ENCODE measurements around the gene DMKN.

The DMKN gene, protein sequence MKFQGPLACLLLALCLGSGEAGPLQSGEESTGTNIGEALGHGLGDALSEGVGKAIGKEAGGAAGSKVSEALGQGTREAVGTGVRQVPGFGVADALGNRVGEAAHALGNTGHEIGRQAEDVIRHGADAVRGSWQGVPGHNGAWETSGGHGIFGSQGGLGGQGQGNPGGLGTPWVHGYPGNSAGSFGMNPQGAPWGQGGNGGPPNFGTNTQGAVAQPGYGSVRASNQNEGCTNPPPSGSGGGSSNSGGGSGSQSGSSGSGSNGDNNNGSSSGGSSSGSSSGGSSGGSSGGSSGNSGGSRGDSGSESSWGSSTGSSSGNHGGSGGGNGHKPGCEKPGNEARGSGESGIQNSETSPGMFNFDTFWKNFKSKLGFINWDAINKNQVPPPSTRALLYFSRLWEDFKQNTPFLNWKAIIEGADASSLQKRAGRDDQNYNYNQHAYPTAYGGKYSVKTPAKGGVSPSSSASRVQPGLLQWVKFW

DNA sequence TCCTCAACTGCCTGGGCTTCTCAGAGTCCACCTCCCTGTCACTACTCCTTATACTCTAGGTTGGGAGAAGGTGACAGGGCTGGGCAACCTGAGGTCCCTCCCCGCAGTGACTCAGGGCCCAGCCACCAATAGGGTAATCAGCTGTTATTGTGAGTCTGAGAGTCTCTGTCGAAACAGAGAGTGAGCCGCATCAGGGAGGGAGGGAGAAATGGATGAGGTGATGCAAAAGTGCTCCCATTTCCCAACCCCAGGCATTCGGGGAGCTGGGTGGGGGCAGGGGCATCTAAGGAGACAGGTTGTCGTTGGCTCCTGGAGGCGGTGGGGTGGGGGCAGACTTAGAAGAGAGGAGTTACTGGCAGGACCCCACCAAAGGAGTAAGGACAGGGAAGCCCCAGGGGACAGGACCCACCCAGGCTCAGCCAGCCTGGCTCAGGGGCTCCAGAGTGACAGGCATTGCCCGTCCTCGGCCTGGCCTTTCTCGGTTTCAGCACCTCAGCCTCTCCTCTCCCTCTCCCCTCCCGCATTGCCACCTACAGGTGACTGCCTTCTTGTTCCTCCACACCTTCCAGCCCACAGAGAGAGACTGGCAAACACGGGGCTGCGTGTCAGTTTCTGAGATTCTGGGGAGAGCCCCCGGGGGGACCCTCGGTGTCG lies at the start of gene DMKN:
TSS of gene DMKN (minus strand) at position 22 of the 654 bp plus-strand sequence. CDS start 174 bp downstream, outside the sequence.
- H3K27ac ChIP-seq = no peak within 1 kb of the TSS
- no peak for DNase-seq (ENCODE audit: low read depth, low spot score)
- H3K9me3 ChIP-seq (ENCODE audit: low read depth, low read length) = no peaks in the 10 kb centered on the region
- H3K36me3 ChIP-seq (ENCODE audit: insufficient read depth, low read length) = no peaks in the 10 kb centered on the region
- no peak within 1 kb of the TSS for H3K9ac ChIP-seq (ENCODE audit: insufficient read length)
- no peak within 1 kb of the TSS for H3K4me3 ChIP-seq
- TF ChIP-seq POLR2AphosphoS5 (IDR thresholded peaks at IDR 0.05; ENCODE audit: borderline replicate concordance, low read depth, low read length) (no peak), EZH2 (IDR thresholded peaks at IDR 0.05) (no peak), FOXP2 (optimal IDR thresholded peaks at IDR 0.05; ENCODE audit: control extremely low read depth, extremely low read length, insufficient read depth) (no peak)

- Histone ChIP-seq H3K4me3 (no peak overlapping the region), H3K27ac (no peak overlapping the region), H3K9me3 (ENCODE audit: low read depth, low read length) (no peaks in the 10 kb centered on the region), H3K36me3 (ENCODE audit: insufficient read depth, low read length) (no peaks in the 10 kb centered on the region), H3K9ac (ENCODE audit: insufficient read length) (no peak overlapping the region)
- DNase-seq (ENCODE audit: low read depth, low spot score) = no peak
- TF ChIP-seq POLR2AphosphoS5 (IDR thresholded peaks at IDR 0.05; ENCODE audit: borderline replicate concordance, low read depth, low read length) (no peak), FOXP2 (optimal IDR thresholded peaks at IDR 0.05; ENCODE audit: control extremely low read depth, extremely low read length, insufficient read depth) (no peak), EZH2 (IDR thresholded peaks at IDR 0.05) (no peak)
Measured at GRCh38 chr19:35562776-35563175, 49.3 kb upstream of the DMKN start.

GRCh38 chr19:35562336-35562735 lies 48.9 kb upstream of the DMKN start:
- H3K27ac ChIP-seq = no peak overlapping the region
- DNase-seq (ENCODE audit: low read depth, low spot score) = no peak
- no peak overlapping the region for H3K9ac ChIP-seq (ENCODE audit: insufficient read length)
- TF ChIP-seq EZH2 (IDR thresholded peaks at IDR 0.05) (no peak), FOXP2 (optimal IDR thresholded peaks at IDR 0.05; ENCODE audit: control extremely low read depth, extremely low read length, insufficient read depth) (no peak), POLR2AphosphoS5 (IDR thresholded peaks at IDR 0.05; ENCODE audit: borderline replicate concordance, low read depth, low read length) (no peak)
- no peaks in the 10 kb centered on the region for H3K9me3 ChIP-seq (ENCODE audit: low read depth, low read length)
- H3K36me3 ChIP-seq (ENCODE audit: insufficient read depth, low read length) = no peaks in the 10 kb centered on the region
- no peak overlapping the region for H3K4me3 ChIP-seq

DNA sequence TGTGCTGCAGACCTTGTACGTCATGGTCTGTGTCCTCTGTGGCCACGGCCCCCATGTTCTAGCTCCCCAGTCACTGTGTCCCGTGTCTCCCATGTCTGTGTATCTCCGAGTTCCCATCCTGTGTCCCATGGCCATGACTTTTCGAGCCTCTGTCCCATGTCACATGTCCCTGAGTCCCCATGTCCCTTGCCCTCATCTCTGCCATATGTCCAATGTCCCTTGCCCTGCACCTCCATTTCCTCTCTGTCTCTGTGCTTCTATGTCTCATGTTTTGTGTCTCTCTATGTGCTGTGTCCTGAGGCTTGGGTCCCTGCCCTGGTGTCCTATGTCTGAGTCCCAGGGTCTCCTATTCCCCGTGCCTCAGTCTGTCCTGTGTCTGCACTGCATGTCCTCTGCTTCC lies 48.0 kb upstream of the DMKN start:
- DNase-seq (ENCODE audit: low read depth, low spot score) = no peak
- H3K36me3 ChIP-seq (ENCODE audit: insufficient read depth, low read length) = no peaks in the 10 kb centered on the region
- no peak overlapping the region for H3K9ac ChIP-seq (ENCODE audit: insufficient read length)
- no peak overlapping the region for H3K4me3 ChIP-seq
- TF ChIP-seq FOXP2 (optimal IDR thresholded peaks at IDR 0.05; ENCODE audit: control extremely low read depth, extremely low read length, insufficient read depth) (no peak), EZH2 (IDR thresholded peaks at IDR 0.05) (no peak), POLR2AphosphoS5 (IDR thresholded peaks at IDR 0.05; ENCODE audit: borderline replicate concordance, low read depth, low read length) (no peak)
- H3K27ac ChIP-seq = no peak overlapping the region
- H3K9me3 ChIP-seq (ENCODE audit: low read depth, low read length) = no peaks in the 10 kb centered on the region

GRCh38 chr19:35560677-35561076 lies 47.2 kb upstream of the DMKN start:
- TF ChIP-seq FOXP2 (optimal IDR thresholded peaks at IDR 0.05; ENCODE audit: control extremely low read depth, extremely low read length, insufficient read depth) (no peak), EZH2 (IDR thresholded peaks at IDR 0.05) (no peak), POLR2AphosphoS5 (IDR thresholded peaks at IDR 0.05; ENCODE audit: borderline replicate concordance, low read depth, low read length) (no peak)
- H3K36me3 ChIP-seq (ENCODE audit: insufficient read depth, low read length) = no peaks in the 10 kb centered on the region
- H3K9ac ChIP-seq (ENCODE audit: insufficient read length) = no peak overlapping the region
- no peak for DNase-seq (ENCODE audit: low read depth, low spot score)
- no peak overlapping the region for H3K4me3 ChIP-seq
- H3K9me3 ChIP-seq (ENCODE audit: low read depth, low read length) = no peaks in the 10 kb centered on the region
- no peak overlapping the region for H3K27ac ChIP-seq

GRCh38 chr19:35560271-35560670 lies 46.8 kb upstream of the DMKN start:
- no peak for TF ChIP-seq POLR2AphosphoS5 (IDR thresholded peaks at IDR 0.05; ENCODE audit: borderline replicate concordance, low read depth, low read length)
- TF ChIP-seq EZH2 (IDR thresholded peaks at IDR 0.05) = no peak
- no peak for TF ChIP-seq FOXP2 (optimal IDR thresholded peaks at IDR 0.05; ENCODE audit: control extremely low read depth, extremely low read length, insufficient read depth)
- Histone ChIP-seq H3K4me3 (no peak overlapping the region), H3K36me3 (ENCODE audit: insufficient read depth, low read length) (no peaks in the 10 kb centered on the region), H3K9ac (ENCODE audit: insufficient read length) (no peak overlapping the region), H3K9me3 (ENCODE audit: low read depth, low read length) (no peaks in the 10 kb centered on the region), H3K27ac (no peak overlapping the region)
- no peak for DNase-seq (ENCODE audit: low read depth, low spot score)

GRCh38 chr19:35559781-35560180 lies 46.3 kb upstream of the DMKN start:
- Histone ChIP-seq H3K9ac (ENCODE audit: insufficient read length) (no peak overlapping the region), H3K9me3 (ENCODE audit: low read depth, low read length) (no peaks in the 10 kb centered on the region), H3K27ac (no peak overlapping the region), H3K36me3 (ENCODE audit: insufficient read depth, low read length) (no peaks in the 10 kb centered on the region), H3K4me3 (no peak overlapping the region)
- TF ChIP-seq FOXP2 (optimal IDR thresholded peaks at IDR 0.05; ENCODE audit: control extremely low read depth, extremely low read length, insufficient read depth) (no peak), POLR2AphosphoS5 (IDR thresholded peaks at IDR 0.05; ENCODE audit: borderline replicate concordance, low read depth, low read length) (no peak), EZH2 (IDR thresholded peaks at IDR 0.05) (no peak)
- no peak for DNase-seq (ENCODE audit: low read depth, low spot score)

GRCh38 chr19:35559281-35559659 lies 45.8 kb upstream of the DMKN start:
- Histone ChIP-seq H3K36me3 (ENCODE audit: insufficient read depth, low read length) (no peaks in the 10 kb centered on the region), H3K9ac (ENCODE audit: insufficient read length) (no peak overlapping the region), H3K4me3 (no peak overlapping the region), H3K9me3 (ENCODE audit: low read depth, low read length) (no peaks in the 10 kb centered on the region), H3K27ac (no peak overlapping the region)
- TF ChIP-seq POLR2AphosphoS5 (IDR thresholded peaks at IDR 0.05; ENCODE audit: borderline replicate concordance, low read depth, low read length) = no peak
- TF ChIP-seq EZH2 (IDR thresholded peaks at IDR 0.05) = no peak
- no peak for TF ChIP-seq FOXP2 (optimal IDR thresholded peaks at IDR 0.05; ENCODE audit: control extremely low read depth, extremely low read length, insufficient read depth)
- no peak for DNase-seq (ENCODE audit: low read depth, low spot score)
